ENCODE data around the gene P3H3.

The P3H3 gene

DNA sequence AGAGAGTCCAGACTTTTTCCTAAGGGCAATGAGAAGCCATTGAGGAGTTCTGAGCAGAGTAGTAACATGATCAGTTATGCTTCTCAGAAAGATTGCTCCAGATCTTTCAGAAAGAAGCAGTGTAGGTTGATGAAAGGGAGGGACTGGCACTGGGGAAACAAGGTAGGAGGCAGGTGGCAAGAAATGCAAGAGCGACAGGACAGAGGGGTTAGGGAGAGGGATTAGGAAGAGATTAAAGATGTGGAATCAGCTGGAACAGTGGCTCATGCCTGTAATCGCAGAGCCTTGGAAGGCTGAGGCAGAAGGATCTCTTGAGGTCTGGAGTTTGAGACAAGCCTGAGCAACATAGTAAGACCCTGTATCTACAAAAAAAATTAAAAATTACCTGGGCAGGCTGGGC lies 19.5 kb downstream of the P3H3 start:
- Histone ChIP-seq H3K4me1 (ENCODE audit: low read length) (peaks cover 26% of the 10 kb centered on the region), H3K36me3 (replicated peaks; ENCODE audit: low read depth, low read length) (peaks cover 44% of the 10 kb centered on the region), H4K20me1 (ENCODE audit: insufficient read depth, low read length) (no peaks in the 10 kb centered on the region), H3K9me3 (ENCODE audit: insufficient read depth, low read length) (no peaks in the 10 kb centered on the region), H3K4me3 (ENCODE audit: low read length) (no peak overlapping the region), H3K27me3 (ENCODE audit: low read depth, low read length) (no peaks in the 10 kb centered on the region), H2AFZ (ENCODE audit: low read depth, low read length) (no peak overlapping the region), H3K9ac (ENCODE audit: low read length) (no peak overlapping the region), H3K27ac (ENCODE audit: low read length) (no peak overlapping the region), H3K4me2 (ENCODE audit: low read length) (no peak overlapping the region), H3K79me2 (ENCODE audit: low read length) (peaks cover 18% of the 10 kb centered on the region)
- TF ChIP-seq, protein P1, sequence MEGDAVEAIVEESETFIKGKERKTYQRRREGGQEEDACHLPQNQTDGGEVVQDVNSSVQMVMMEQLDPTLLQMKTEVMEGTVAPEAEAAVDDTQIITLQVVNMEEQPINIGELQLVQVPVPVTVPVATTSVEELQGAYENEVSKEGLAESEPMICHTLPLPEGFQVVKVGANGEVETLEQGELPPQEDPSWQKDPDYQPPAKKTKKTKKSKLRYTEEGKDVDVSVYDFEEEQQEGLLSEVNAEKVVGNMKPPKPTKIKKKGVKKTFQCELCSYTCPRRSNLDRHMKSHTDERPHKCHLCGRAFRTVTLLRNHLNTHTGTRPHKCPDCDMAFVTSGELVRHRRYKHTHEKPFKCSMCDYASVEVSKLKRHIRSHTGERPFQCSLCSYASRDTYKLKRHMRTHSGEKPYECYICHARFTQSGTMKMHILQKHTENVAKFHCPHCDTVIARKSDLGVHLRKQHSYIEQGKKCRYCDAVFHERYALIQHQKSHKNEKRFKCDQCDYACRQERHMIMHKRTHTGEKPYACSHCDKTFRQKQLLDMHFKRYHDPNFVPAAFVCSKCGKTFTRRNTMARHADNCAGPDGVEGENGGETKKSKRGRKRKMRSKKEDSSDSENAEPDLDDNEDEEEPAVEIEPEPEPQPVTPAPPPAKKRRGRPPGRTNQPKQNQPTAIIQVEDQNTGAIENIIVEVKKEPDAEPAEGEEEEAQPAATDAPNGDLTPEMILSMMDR (IDR thresholded peaks at IDR 0.05; ENCODE audit: low read depth, low read length) = no peak
- TF ChIP-seq EZH2phosphoT487 (IDR thresholded peaks at IDR 0.05; ENCODE audit: low read depth) = no peak

DNA sequence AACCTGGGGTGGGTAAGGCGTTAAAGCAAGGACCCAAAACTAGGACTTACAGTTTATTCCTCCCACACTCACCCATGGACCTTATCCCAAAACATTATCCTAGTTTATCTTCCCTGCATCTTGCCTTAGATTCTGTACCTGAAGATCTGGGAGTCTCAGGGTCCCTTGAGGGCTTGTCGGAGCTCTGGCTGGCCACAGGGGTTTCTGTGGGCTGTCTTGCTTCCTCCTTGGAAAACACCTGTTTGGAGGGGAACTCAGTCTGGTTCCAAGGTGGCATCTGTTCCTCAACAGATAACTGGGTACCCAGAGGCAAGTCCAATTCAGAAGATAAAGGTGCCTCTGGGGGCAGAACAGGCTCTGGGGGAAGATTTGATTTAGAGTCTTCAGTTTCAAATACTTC lies 21.2 kb downstream of the P3H3 start:
- Histone ChIP-seq H3K4me2 (ENCODE audit: low read length) (peak overlapping the region; percentile 79), H4K20me1 (ENCODE audit: insufficient read depth, low read length) (no peaks in the 10 kb centered on the region), H3K79me2 (ENCODE audit: low read length) (peaks cover 35% of the 10 kb centered on the region), H3K36me3 (replicated peaks; ENCODE audit: low read depth, low read length) (peaks cover 42% of the 10 kb centered on the region), H3K9ac (ENCODE audit: low read length) (peak overlapping the region; percentile 79; the same call in 1 of the 2 replicates), H3K9me3 (ENCODE audit: insufficient read depth, low read length) (no peaks in the 10 kb centered on the region), H3K4me1 (ENCODE audit: low read length) (peaks cover 33% of the 10 kb centered on the region), H3K27ac (ENCODE audit: low read length) (0 out of 2 replicates have a peak overlapping the region, but pooled peaks have one; percentile 6), H3K27me3 (ENCODE audit: low read depth, low read length) (no peaks in the 10 kb centered on the region), H3K4me3 (ENCODE audit: low read length) (peak overlapping the region; percentile 79), H2AFZ (ENCODE audit: low read depth, low read length) (no peak overlapping the region)
- TF ChIP-seq EZH2phosphoT487 (IDR thresholded peaks at IDR 0.05; ENCODE audit: low read depth) = no peak
- TF ChIP-seq, protein P1 (IDR thresholded peaks at IDR 0.05; ENCODE audit: low read depth, low read length) = no peak

- H3K4me1 ChIP-seq (ENCODE audit: low read length) = peaks cover 33% of the 10 kb centered on the region
- H3K9me3 ChIP-seq (ENCODE audit: insufficient read depth, low read length) = no peaks in the 10 kb centered on the region
- no peaks in the 10 kb centered on the region for H3K27me3 ChIP-seq (ENCODE audit: low read depth, low read length)
- H4K20me1 ChIP-seq (ENCODE audit: insufficient read depth, low read length) = no peaks in the 10 kb centered on the region
- peaks cover 39% of the 10 kb centered on the region for H3K79me2 ChIP-seq (ENCODE audit: low read length)
- peak overlapping the region; percentile 45; the same call in 1 of the 2 replicates for H3K27ac ChIP-seq (ENCODE audit: low read length)
- H3K4me2 ChIP-seq (ENCODE audit: low read length) = peak overlapping the region; percentile 79
- H2AFZ ChIP-seq (ENCODE audit: low read depth, low read length) = no peak overlapping the region
- TF ChIP-seq, protein P1 (IDR thresholded peaks at IDR 0.05; ENCODE audit: low read depth, low read length) = no peak
- no peak for TF ChIP-seq EZH2phosphoT487 (IDR thresholded peaks at IDR 0.05; ENCODE audit: low read depth)
- peaks cover 36% of the 10 kb centered on the region for H3K36me3 ChIP-seq (replicated peaks; ENCODE audit: low read depth, low read length)
- H3K4me3 ChIP-seq (ENCODE audit: low read length) = peak overlapping the region; percentile 79
- H3K9ac ChIP-seq (ENCODE audit: low read length) = peak overlapping the region; percentile 79
Measured at GRCh38 chr12:6849976-6850560, 21.9 kb downstream of the P3H3 start.

GRCh38 chr12:6850796-6851152 lies 22.6 kb downstream of the P3H3 start:
- Histone ChIP-seq H3K27me3 (ENCODE audit: low read depth, low read length) (no peaks in the 10 kb centered on the region), H3K27ac (ENCODE audit: low read length) (peak overlapping the region; percentile 45), H3K9ac (ENCODE audit: low read length) (peak overlapping the region; percentile 79), H3K4me3 (ENCODE audit: low read length) (peak overlapping the region; percentile 79), H4K20me1 (ENCODE audit: insufficient read depth, low read length) (no peaks in the 10 kb centered on the region), H3K79me2 (ENCODE audit: low read length) (peaks cover 40% of the 10 kb centered on the region), H2AFZ (ENCODE audit: low read depth, low read length) (no peak overlapping the region; the same call in 1 of the 2 replicates), H3K9me3 (ENCODE audit: insufficient read depth, low read length) (no peaks in the 10 kb centered on the region), H3K4me1 (ENCODE audit: low read length) (peaks cover 33% of the 10 kb centered on the region), H3K36me3 (replicated peaks; ENCODE audit: low read depth, low read length) (peaks cover 33% of the 10 kb centered on the region), H3K4me2 (ENCODE audit: low read length) (peak overlapping the region; percentile 79)
- TF ChIP-seq, protein P1 (IDR thresholded peaks at IDR 0.05; ENCODE audit: low read depth, low read length) = no peak
- TF ChIP-seq EZH2phosphoT487 (IDR thresholded peaks at IDR 0.05; ENCODE audit: low read depth) = no peak

All from OCI-LY3 (cell line).